Renal cortex interstitium (tissue), 15 donors: ENCODE data around the gene OR4A15. TPM values are rescaled to one million over a fixed set of nuclear protein-coding genes. Genes with fewer than 3 reads are reported as not detected.

Experiments used
- DNase-seq, 11 donors: peaks; one replicate each; pipeline ENCODE4 v3.0.0-alpha.2; 2013; ENCODE audit warnings: low read depth in 9 of 11, low spot score in 4 of 11; ENCODE audit errors: extremely low read depth in 1 of 11
- long read RNA-seq, 16 experiments: transcript quantifications; one replicate each; lab custom pipeline, GENCODE V29; 2026
- polyA plus RNA-seq, 3 donors: library from polyadenylated mRNA; unstranded; fragments of 120-200 nt; gene quantifications; one replicate each; pipeline ENCODE4 v1.2.1, GENCODE V29; 2013; ENCODE audit not compliant: insufficient read length in 3 of 3

OR4A15 gene
- polyA plus RNA-seq: not detected
- long read RNA-seq, donor 1: 0 reads
- long read RNA-seq, donor 2: 0 reads
- long read RNA-seq, donor 3: 0 reads
- long read RNA-seq, donor 4: 0 reads
- long read RNA-seq, donor 5: 0 reads
- long read RNA-seq, donor 6: 0 reads
- long read RNA-seq, donor 7: 0 reads
- long read RNA-seq, donor 8: 0 reads
- long read RNA-seq, donor 9: 0 reads
- long read RNA-seq, donor 10: 0 reads
- long read RNA-seq, donor 11: 0 reads
- long read RNA-seq, donor 12: 0 reads
- long read RNA-seq, donor 13: 0 reads
- long read RNA-seq, donor 14: 0 reads
- long read RNA-seq, donor 15: 0 reads
- long read RNA-seq, donor 16: 0 reads

GRCh38 chr11:55367674-55368073 is at the start of gene OR4A15:
Gene OR4A15, plus strand, starts transcription at chr11:55367974. Its CDS starts 0 bp downstream, at chr11:55367974.
- no peak for DNase-seq

GRCh38 chr11:55324500-55324899 is 43.3 kb upstream of the OR4A15 start:
- no peak for DNase-seq

GRCh38 chr11:55342901-55343300 is 24.9 kb upstream of the OR4A15 start, which contains the start of gene OR4A16:
Gene OR4A16, plus strand, starts transcription at chr11:55343201. Its CDS starts 0 bp downstream, at chr11:55343201.
- DNase-seq: no peak

DNA sequence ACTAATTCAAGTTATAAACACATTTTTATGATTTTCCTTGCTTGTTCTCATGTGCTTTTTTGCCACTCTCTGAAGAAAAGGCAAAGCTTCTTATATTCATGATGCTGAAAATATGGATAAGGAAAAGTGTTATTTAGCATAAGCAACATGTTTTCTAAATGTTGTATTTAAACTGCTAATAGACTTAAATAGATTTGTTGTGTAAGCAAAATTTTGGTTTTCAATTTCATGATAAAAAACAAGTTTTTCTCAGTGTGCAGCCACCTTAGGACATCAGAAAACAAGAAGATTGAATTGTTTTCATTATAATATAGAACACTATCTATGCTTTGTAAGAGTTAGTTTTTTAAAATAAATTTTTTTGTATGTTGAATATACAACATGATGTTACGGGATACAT is 22.5 kb upstream of the OR4A15 start:
- DNase-seq: no peak

GRCh38 chr11:55349032-55349431 is 18.7 kb upstream of the OR4A15 start:
- no peak for DNase-seq

- DNase-seq: no peak
Measured at GRCh38 chr11:55357560-55358184, 10.1 kb upstream of the OR4A15 start.

GRCh38 chr11:55401011-55401410 is 33.2 kb downstream of the OR4A15 start:
- DNase-seq: no peak

Other genes starting within 250 kb of the OR4A15 start
- gene TRIM48, start 105.8 kb upstream of the OR4A15 start, polyA plus RNA-seq: not detected
- not detected for gene OR4A16, start 24.8 kb upstream of the OR4A15 start, polyA plus RNA-seq
- not detected for gene OR4C15, start 186.5 kb downstream of the OR4A15 start, polyA plus RNA-seq
- not detected for gene OR4C16, start 204.2 kb downstream of the OR4A15 start, polyA plus RNA-seq
- not detected for gene OR4C11, start 239.7 kb downstream of the OR4A15 start, polyA plus RNA-seq